ENCODE measurements around the gene NCOA3. TPM values are rescaled to one million over a fixed set of nuclear protein-coding genes. Genes with fewer than 3 reads are reported as not detected.

Gene NCOA3
- total and polyA plus RNA-seq, 2 donors (not counting 1 experiment from before 2014, with no cell fraction given), result 22.3 to 23.1 TPM

- Histone ChIP-seq H3K4me3 (replicated peaks in 1 of 4; ENCODE audit: control extremely low read depth in 1 of 4, insufficient read depth in 1 of 4, low read depth in 3 of 4, low read length in 4 of 4) (no peak overlapping the region), H3K4me1 (ENCODE audit: control insufficient read depth, extremely low read depth, insufficient read depth, low read length) (no peaks in the 10 kb centered on the region), H3K79me2 (ENCODE audit: control insufficient read depth, insufficient read depth, low read length) (no peaks in the 10 kb centered on the region), H3K27me3 (ENCODE audit: control insufficient read depth, insufficient read depth, low read length) (no peaks in the 10 kb centered on the region), H3K9ac (ENCODE audit: insufficient read depth, low read length) (no peak overlapping the region), H3K9me3 (ENCODE audit: control insufficient read depth, insufficient read depth, low read depth, low read length) (no peaks in the 10 kb centered on the region), H4K20me1 (ENCODE audit: control insufficient read depth, extremely low read depth, insufficient read depth, low read length) (no peaks in the 10 kb centered on the region), H2AFZ (ENCODE audit: low read length) (no peak overlapping the region), H3K36me3 (ENCODE audit: control insufficient read depth, insufficient read depth, low read length) (peaks cover 3% of the 10 kb centered on the region), H3K27ac (ENCODE audit: insufficient read depth, low read length) (no peak overlapping the region), H3K4me2 (ENCODE audit: extremely low read depth, insufficient read depth, low read length) (no peak overlapping the region)
- DNase-seq (ENCODE audit: low read depth in 2 of 2), result no peak
- no peak for TF ChIP-seq EZH2 (IDR thresholded peaks at IDR 0.05; ENCODE audit: low read length, missing control alignments)
- TF ChIP-seq, protein P1, sequence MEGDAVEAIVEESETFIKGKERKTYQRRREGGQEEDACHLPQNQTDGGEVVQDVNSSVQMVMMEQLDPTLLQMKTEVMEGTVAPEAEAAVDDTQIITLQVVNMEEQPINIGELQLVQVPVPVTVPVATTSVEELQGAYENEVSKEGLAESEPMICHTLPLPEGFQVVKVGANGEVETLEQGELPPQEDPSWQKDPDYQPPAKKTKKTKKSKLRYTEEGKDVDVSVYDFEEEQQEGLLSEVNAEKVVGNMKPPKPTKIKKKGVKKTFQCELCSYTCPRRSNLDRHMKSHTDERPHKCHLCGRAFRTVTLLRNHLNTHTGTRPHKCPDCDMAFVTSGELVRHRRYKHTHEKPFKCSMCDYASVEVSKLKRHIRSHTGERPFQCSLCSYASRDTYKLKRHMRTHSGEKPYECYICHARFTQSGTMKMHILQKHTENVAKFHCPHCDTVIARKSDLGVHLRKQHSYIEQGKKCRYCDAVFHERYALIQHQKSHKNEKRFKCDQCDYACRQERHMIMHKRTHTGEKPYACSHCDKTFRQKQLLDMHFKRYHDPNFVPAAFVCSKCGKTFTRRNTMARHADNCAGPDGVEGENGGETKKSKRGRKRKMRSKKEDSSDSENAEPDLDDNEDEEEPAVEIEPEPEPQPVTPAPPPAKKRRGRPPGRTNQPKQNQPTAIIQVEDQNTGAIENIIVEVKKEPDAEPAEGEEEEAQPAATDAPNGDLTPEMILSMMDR (conservative IDR thresholded peaks at IDR 0.05 in 1 of 2, IDR thresholded peaks at IDR 0.05 in 1 of 2; ENCODE audit: low read depth in 1 of 2, low read length in 2 of 2), result no peak
These were observed 152.7 kb downstream of the NCOA3 start for GRCh38 chr20:47654370-47654769.

GRCh38 chr20:47655635-47656034, 153.9 kb downstream of the NCOA3 start:
- no peak for DNase-seq (ENCODE audit: low read depth in 2 of 2)
- Histone ChIP-seq H3K36me3 (ENCODE audit: control insufficient read depth, insufficient read depth, low read length) (peaks cover 3% of the 10 kb centered on the region), H3K27ac (ENCODE audit: insufficient read depth, low read length) (no peak overlapping the region), H4K20me1 (ENCODE audit: control insufficient read depth, extremely low read depth, insufficient read depth, low read length) (no peaks in the 10 kb centered on the region), H3K27me3 (ENCODE audit: control insufficient read depth, insufficient read depth, low read length) (no peaks in the 10 kb centered on the region), H3K9me3 (ENCODE audit: control insufficient read depth, insufficient read depth, low read depth, low read length) (no peaks in the 10 kb centered on the region), H3K79me2 (ENCODE audit: control insufficient read depth, insufficient read depth, low read length) (no peaks in the 10 kb centered on the region), H3K9ac (ENCODE audit: insufficient read depth, low read length) (no peak overlapping the region), H2AFZ (ENCODE audit: low read length) (no peak overlapping the region), H3K4me1 (ENCODE audit: control insufficient read depth, extremely low read depth, insufficient read depth, low read length) (no peaks in the 10 kb centered on the region), H3K4me2 (ENCODE audit: extremely low read depth, insufficient read depth, low read length) (no peak overlapping the region), H3K4me3 (replicated peaks in 1 of 4; ENCODE audit: control extremely low read depth in 1 of 4, insufficient read depth in 1 of 4, low read depth in 3 of 4, low read length in 4 of 4) (no peak overlapping the region)
- TF ChIP-seq, protein P1 (conservative IDR thresholded peaks at IDR 0.05 in 1 of 2, IDR thresholded peaks at IDR 0.05 in 1 of 2; ENCODE audit: low read depth in 1 of 2, low read length in 2 of 2), result no peak
- TF ChIP-seq EZH2 (IDR thresholded peaks at IDR 0.05; ENCODE audit: low read length, missing control alignments), result no peak

DNA sequence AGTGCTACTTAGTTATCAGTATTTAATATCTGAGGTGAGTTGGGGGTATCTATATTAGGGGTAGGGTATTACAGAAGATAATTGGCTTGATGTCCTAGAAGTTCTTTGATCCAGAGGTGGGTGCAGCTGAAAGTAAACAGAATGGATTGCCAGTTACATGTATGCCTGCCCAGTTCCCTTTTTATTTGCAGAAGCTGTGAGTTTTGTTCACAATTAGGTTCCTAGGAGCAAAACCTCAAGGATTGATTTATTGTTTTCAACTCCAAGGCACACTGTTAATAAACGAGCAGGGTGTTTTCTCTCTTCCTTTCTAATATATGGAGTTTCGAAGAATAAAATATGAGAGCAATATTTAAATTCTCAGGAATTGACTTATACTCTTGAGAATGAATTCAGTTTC, 154.6 kb downstream of the NCOA3 start:
- peaks cover 1% of the 10 kb centered on the region for H3K36me3 ChIP-seq (ENCODE audit: control insufficient read depth, insufficient read depth, low read length)
- no peak overlapping the region for H3K4me2 ChIP-seq (ENCODE audit: extremely low read depth, insufficient read depth, low read length)
- no peaks in the 10 kb centered on the region for H3K27me3 ChIP-seq (ENCODE audit: control insufficient read depth, insufficient read depth, low read length)
- DNase-seq (ENCODE audit: low read depth in 2 of 2), result no peak
- H3K27ac ChIP-seq (ENCODE audit: insufficient read depth, low read length), result no peak overlapping the region
- no peak overlapping the region for H3K4me3 ChIP-seq (replicated peaks in 1 of 4; ENCODE audit: control extremely low read depth in 1 of 4, insufficient read depth in 1 of 4, low read depth in 3 of 4, low read length in 4 of 4)
- H2AFZ ChIP-seq (ENCODE audit: low read length), result no peak overlapping the region
- TF ChIP-seq, protein P1 (conservative IDR thresholded peaks at IDR 0.05 in 1 of 2, IDR thresholded peaks at IDR 0.05 in 1 of 2; ENCODE audit: low read depth in 1 of 2, low read length in 2 of 2), result no peak
- TF ChIP-seq EZH2 (IDR thresholded peaks at IDR 0.05; ENCODE audit: low read length, missing control alignments), result no peak
- H3K9me3 ChIP-seq (ENCODE audit: control insufficient read depth, insufficient read depth, low read depth, low read length), result no peaks in the 10 kb centered on the region
- no peaks in the 10 kb centered on the region for H4K20me1 ChIP-seq (ENCODE audit: control insufficient read depth, extremely low read depth, insufficient read depth, low read length)
- H3K9ac ChIP-seq (ENCODE audit: insufficient read depth, low read length), result no peak overlapping the region
- no peaks in the 10 kb centered on the region for H3K4me1 ChIP-seq (ENCODE audit: control insufficient read depth, extremely low read depth, insufficient read depth, low read length)
- H3K79me2 ChIP-seq (ENCODE audit: control insufficient read depth, insufficient read depth, low read length), result no peaks in the 10 kb centered on the region
